Progenitor cell of endocrine pancreas (in vitro differentiated cells): ENCODE data around the gene CENPU. TPM values are rescaled to one million over a fixed set of nuclear protein-coding genes. Genes with fewer than 3 reads are reported as not detected.

Source experiments
- DNase-seq: peaks from one replicate; pipeline ENCODE4 v3.0.0; 2021; ENCODE audit warnings: low spot score; ENCODE audit not compliant: unreplicated experiment
- H3K27ac Mint-ChIP-seq: 2 replicates; pipeline ENCODE4 v1.8.0; 2021; ENCODE audit warnings: mild to moderate bottlenecking, moderate library complexity, mixed read lengths
- H3K27me3 Mint-ChIP-seq: 2 replicates; pipeline ENCODE4 v1.8.0; 2021; ENCODE audit warnings: mixed read lengths
- H3K36me3 Mint-ChIP-seq: 2 replicates; pipeline ENCODE4 v1.8.0; 2022; ENCODE audit warnings: mixed read lengths; ENCODE audit not compliant: insufficient read depth
- H3K4me1 Mint-ChIP-seq: 2 replicates; pipeline ENCODE4 v1.8.0; 2021; ENCODE audit warnings: low read depth, mixed read lengths
- H3K4me3 Mint-ChIP-seq: 2 replicates; pipeline ENCODE4 v1.8.0; 2021; ENCODE audit warnings: low read depth, mild to moderate bottlenecking, moderate library complexity, mixed read lengths
- H3K9me3 Mint-ChIP-seq: 2 replicates; pipeline ENCODE4 v1.8.0; 2021; ENCODE audit warnings: low read depth, mixed read lengths
- total RNA-seq: library from RNA; stranded (reverse); gene quantifications from 2 replicates; pipeline ENCODE4 v1.2.1, GENCODE V29; 2021
- TF ChIP-seq, protein P1 (sequence below): fragments of 200-600 bp; sonication (generic); IDR thresholded peaks from one replicate; pipeline ENCODE4 v1.5.0; 2021; ENCODE audit warnings: antibody characterized with exemption, mild to moderate bottlenecking; ENCODE audit not compliant: unreplicated experiment

Gene CENPU
- total RNA-seq, 1 donor from 2014 or later = 39.2 TPM

- Mint-ChIP-seq H3K4me3 (no peak overlapping the region), H3K27ac (no peak overlapping the region), H3K27me3 (peaks cover 9% of the 10 kb centered on the region), H3K36me3 (no peaks in the 10 kb centered on the region), H3K9me3 (no peaks in the 10 kb centered on the region), H3K4me1 (peaks cover 20% of the 10 kb centered on the region)
- TF ChIP-seq, protein P1, sequence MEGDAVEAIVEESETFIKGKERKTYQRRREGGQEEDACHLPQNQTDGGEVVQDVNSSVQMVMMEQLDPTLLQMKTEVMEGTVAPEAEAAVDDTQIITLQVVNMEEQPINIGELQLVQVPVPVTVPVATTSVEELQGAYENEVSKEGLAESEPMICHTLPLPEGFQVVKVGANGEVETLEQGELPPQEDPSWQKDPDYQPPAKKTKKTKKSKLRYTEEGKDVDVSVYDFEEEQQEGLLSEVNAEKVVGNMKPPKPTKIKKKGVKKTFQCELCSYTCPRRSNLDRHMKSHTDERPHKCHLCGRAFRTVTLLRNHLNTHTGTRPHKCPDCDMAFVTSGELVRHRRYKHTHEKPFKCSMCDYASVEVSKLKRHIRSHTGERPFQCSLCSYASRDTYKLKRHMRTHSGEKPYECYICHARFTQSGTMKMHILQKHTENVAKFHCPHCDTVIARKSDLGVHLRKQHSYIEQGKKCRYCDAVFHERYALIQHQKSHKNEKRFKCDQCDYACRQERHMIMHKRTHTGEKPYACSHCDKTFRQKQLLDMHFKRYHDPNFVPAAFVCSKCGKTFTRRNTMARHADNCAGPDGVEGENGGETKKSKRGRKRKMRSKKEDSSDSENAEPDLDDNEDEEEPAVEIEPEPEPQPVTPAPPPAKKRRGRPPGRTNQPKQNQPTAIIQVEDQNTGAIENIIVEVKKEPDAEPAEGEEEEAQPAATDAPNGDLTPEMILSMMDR = no peak
- no peak for DNase-seq
Observed at GRCh38 chr4:184751585-184751956, 17.7 kb upstream of the CENPU start.

- TF ChIP-seq, protein P1 = no peak
- H3K36me3 Mint-ChIP-seq = no peaks in the 10 kb centered on the region
- no peak for DNase-seq
- no peaks in the 10 kb centered on the region for H3K9me3 Mint-ChIP-seq
- peaks cover 26% of the 10 kb centered on the region for H3K4me1 Mint-ChIP-seq
- H3K4me3 Mint-ChIP-seq = no peak overlapping the region
- H3K27me3 Mint-ChIP-seq = peaks cover 9% of the 10 kb centered on the region
- no peak overlapping the region for H3K27ac Mint-ChIP-seq
Observed at GRCh38 chr4:184750926-184751584, 17.2 kb upstream of the CENPU start.

DNA sequence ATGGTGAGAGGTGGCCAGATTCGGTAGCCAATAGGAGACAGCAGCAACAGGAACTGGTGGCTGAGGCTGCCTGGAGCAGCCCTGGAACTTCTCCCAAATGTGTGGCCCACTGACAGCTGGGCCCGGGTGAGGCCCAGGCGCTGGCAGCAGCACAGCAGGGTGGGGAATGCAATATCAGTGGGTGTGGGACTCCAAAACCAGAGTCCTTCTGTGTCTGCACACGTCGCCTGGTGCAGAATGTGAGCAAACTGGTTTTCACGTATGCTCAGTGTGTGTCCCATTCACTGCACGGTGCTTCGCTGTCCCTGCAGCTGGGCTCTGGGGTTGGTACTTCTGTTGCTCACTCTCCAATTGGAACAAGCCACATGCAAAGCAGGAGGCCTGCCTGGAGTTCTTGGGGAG, 14.4 kb upstream of the CENPU start:
- Mint-ChIP-seq H3K27me3 (peaks cover 9% of the 10 kb centered on the region), H3K9me3 (no peaks in the 10 kb centered on the region), H3K4me3 (no peak overlapping the region), H3K27ac (peak overlapping the region; percentile 86), H3K4me1 (peaks cover 30% of the 10 kb centered on the region), H3K36me3 (no peaks in the 10 kb centered on the region)
- TF ChIP-seq, protein P1 = no peak
- no peak for DNase-seq

GRCh38 chr4:184747034-184747830, 13.3 kb upstream of the CENPU start:
- Mint-ChIP-seq H3K27me3 (peaks cover 9% of the 10 kb centered on the region), H3K27ac (peak overlapping the region; percentile 96), H3K4me1 (peaks cover 30% of the 10 kb centered on the region), H3K4me3 (no peak overlapping the region), H3K36me3 (no peaks in the 10 kb centered on the region), H3K9me3 (peaks cover 1% of the 10 kb centered on the region)
- TF ChIP-seq, protein P1 = no peak
- DNase-seq = no peak

- peak overlapping the region; percentile 96 for H3K27ac Mint-ChIP-seq
- H3K4me1 Mint-ChIP-seq = peaks cover 26% of the 10 kb centered on the region
- peak; percentile 44 for DNase-seq
- H3K27me3 Mint-ChIP-seq = peaks cover 3% of the 10 kb centered on the region
- TF ChIP-seq, protein P1 = peak; percentile 84
- H3K9me3 Mint-ChIP-seq = peaks cover 4% of the 10 kb centered on the region
- H3K4me3 Mint-ChIP-seq = peak overlapping the region; percentile 37
- H3K36me3 Mint-ChIP-seq = no peaks in the 10 kb centered on the region
Observed at GRCh38 chr4:184745831-184746795, 12.2 kb upstream of the CENPU start.
